ENCODE data around the gene RXFP1. TPM values are rescaled to one million over a fixed set of nuclear protein-coding genes. Genes with fewer than 3 reads are reported as not detected.

Gene RXFP1
- total RNA-seq, 2 donors from 2014 or later = 0.24 to 0.37 TPM

Other genes starting within 250 kb of the RXFP1 start
- gene C4orf46, start 150.0 kb downstream of the RXFP1 start, total RNA-seq = 1 to 10 TPM; 3.7 to 7.4 TPM
- gene ETFDH, start 150.4 kb downstream of the RXFP1 start, total RNA-seq = 10 to 100 TPM; 63.7 to 72.9 TPM
- 10 to 100 TPM; 20.3 to 48.5 TPM for gene PPID, start 201.5 kb downstream of the RXFP1 start, total RNA-seq
- 10 to 100 TPM; 56.2 to 89.6 TPM for gene FNIP2, start 247.1 kb downstream of the RXFP1 start, total RNA-seq

Data from colonic mucosa (tissue), 2 donors.